Mesendoderm (in vitro differentiated cells): ENCODE measurements around the gene PCDH15.
A peak's percentile ranks its signal among the peaks of the same experiment; 100 is the strongest.

Experiments
- DNase-seq: peaks from one replicate; pipeline ENCODE4 v3.0.0; 2013
- H2AK5ac ChIP-seq: 2 replicates; pipeline ENCODE4 v1.6.1; 2013; ENCODE audit warnings: low read length, inconsistent platforms
- H2BK120ac ChIP-seq: 2 replicates; pipeline ENCODE4 v1.6.1; 2013; ENCODE audit warnings: low read depth, mild to moderate bottlenecking, low read length, moderate library complexity, mixed read lengths
- H2BK15ac ChIP-seq: replicated peaks from 2 replicates; pipeline ENCODE4 v1.6.1; 2013; ENCODE audit warnings: low read depth, mild to moderate bottlenecking, moderate library complexity
- H2BK5ac ChIP-seq: 2 replicates; pipeline ENCODE4 v1.6.1; 2013; ENCODE audit warnings: low read length, inconsistent platforms
- H3K18ac ChIP-seq: 2 replicates; pipeline ENCODE4 v1.6.1; 2013; ENCODE audit warnings: mild to moderate bottlenecking, low read length, mixed read lengths
- H3K23ac ChIP-seq: one replicate; pipeline ENCODE4 v1.6.1; 2013; ENCODE audit warnings: low read length
- H3K27ac ChIP-seq: 2 replicates; pipeline ENCODE4 v1.5.1; 2013; ENCODE audit warnings: low read depth, mild to moderate bottlenecking, inconsistent platforms, low read length, moderate library complexity
- H3K27me3 ChIP-seq: 2 replicates; pipeline ENCODE4 v1.6.1; 2013; ENCODE audit warnings: low read length, control low read depth, mild to moderate bottlenecking, inconsistent platforms; ENCODE audit not compliant: insufficient read depth, poor library complexity
- H3K36me3 ChIP-seq: 2 replicates; pipeline ENCODE4 v1.6.1; 2013; ENCODE audit warnings: low read length, inconsistent platforms; ENCODE audit not compliant: control insufficient read depth, insufficient read depth
- H3K4ac ChIP-seq: one replicate; pipeline ENCODE4 v1.6.1; 2013; ENCODE audit warnings: low read depth, mild to moderate bottlenecking, low read length, moderate library complexity
- H3K4me1 ChIP-seq: 2 replicates; pipeline ENCODE4 v1.6.1; 2013; ENCODE audit warnings: low read depth, low read length, inconsistent platforms; ENCODE audit not compliant: control insufficient read depth
- H3K4me2 ChIP-seq: 2 replicates; pipeline ENCODE4 v1.6.1; 2013; ENCODE audit warnings: low read length
- H3K4me3 ChIP-seq: 2 replicates; pipeline ENCODE4 v1.5.1; 2013; ENCODE audit warnings: mild to moderate bottlenecking, low read length
- H3K56ac ChIP-seq: one replicate; pipeline ENCODE4 v1.6.1; 2013; ENCODE audit warnings: low read length
- H3K79me1 ChIP-seq: 2 replicates; pipeline ENCODE4 v1.6.1; 2013; ENCODE audit warnings: low read length, inconsistent platforms
- H3K79me2 ChIP-seq: 2 replicates; pipeline ENCODE4 v1.6.1; 2013; ENCODE audit warnings: mild to moderate bottlenecking, low read length; ENCODE audit not compliant: control insufficient read depth, insufficient read depth
- H3K9ac ChIP-seq: 2 replicates; pipeline ENCODE4 v1.6.1; 2013; ENCODE audit warnings: low read length, inconsistent platforms
- H4K5ac ChIP-seq: one replicate; pipeline ENCODE4 v1.6.1; 2013; ENCODE audit warnings: low read length
- H4K8ac ChIP-seq: one replicate; pipeline ENCODE4 v1.6.1; 2013; ENCODE audit warnings: low read depth, mild to moderate bottlenecking, control low read depth, low read length, moderate library complexity
- WGBS: extraction: QIAGEN DNeasy Blood & Tissue Kit; methylation state at CpG from one replicate; pipeline ENCODE4 v1.1.7; 2013; ENCODE audit warnings: low lambda C conversion rate, missing lambda C conversion rate; ENCODE audit not compliant: insufficient coverage; ENCODE audit errors: extremely low coverage; 5-methylcytosine and 5-hydroxymethylcytosine counted together

The PCDH15 gene

DNA sequence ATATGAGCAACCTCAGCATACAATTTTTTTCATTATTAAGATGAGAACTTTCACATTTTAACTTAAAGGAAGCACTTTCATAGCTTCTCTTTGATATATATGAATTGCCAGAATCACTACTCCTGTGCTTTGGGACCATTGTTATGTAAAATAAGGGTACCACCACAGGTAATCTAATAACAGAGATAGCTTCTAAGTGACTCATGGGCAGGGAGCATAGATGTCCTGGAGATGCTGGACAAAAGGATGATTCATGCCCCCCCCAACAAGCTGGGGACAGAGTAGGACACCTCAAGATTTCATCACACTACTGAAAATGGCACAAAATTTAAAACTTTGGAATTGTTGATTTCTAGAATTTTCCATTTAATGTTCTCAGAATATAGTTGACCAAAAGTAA lies 641.1 kb downstream of the PCDH15 start:
- peak; percentile 63 for DNase-seq
- H2BK15ac ChIP-seq = no peak overlapping the region

DNA sequence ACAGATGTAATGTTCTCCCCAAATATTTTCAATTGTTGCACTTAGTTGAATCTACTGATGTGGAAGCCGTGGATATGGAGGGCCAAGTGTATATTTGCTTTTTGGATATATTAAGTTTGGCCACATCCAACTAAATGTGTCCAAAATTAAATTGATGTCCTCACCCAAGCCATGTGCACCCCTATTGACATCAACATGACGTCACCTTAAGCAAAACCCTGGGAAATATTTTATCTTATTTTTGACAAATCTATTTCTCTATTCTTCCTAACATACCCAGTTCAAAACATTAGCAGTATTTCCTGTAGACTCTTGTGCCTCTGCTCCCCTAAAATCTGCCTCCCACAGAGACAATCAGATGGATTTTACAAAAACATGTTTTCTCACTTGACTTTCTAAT lies 652.5 kb downstream of the PCDH15 start:
- no peak overlapping the region for H4K8ac ChIP-seq
- H3K79me1 ChIP-seq = no peaks in the 10 kb centered on the region
- H3K79me2 ChIP-seq = no peaks in the 10 kb centered on the region
- no peak overlapping the region for H3K27ac ChIP-seq
- whole genome bisulfite sequencing = no CpG with 5 or more reads among the region's 2 CpGs
- H3K27me3 ChIP-seq = no peaks in the 10 kb centered on the region
- H2BK5ac ChIP-seq = no peak overlapping the region
- no peak overlapping the region for H3K18ac ChIP-seq
- no peak overlapping the region for H2BK15ac ChIP-seq
- H3K4me2 ChIP-seq = no peak overlapping the region
- no peak overlapping the region for H3K9ac ChIP-seq
- no peak for DNase-seq
- no peak overlapping the region for H3K56ac ChIP-seq
- H3K4ac ChIP-seq = no peak overlapping the region
- H2BK120ac ChIP-seq = no peak overlapping the region
- no peak overlapping the region for H4K5ac ChIP-seq
- no peaks in the 10 kb centered on the region for H3K36me3 ChIP-seq
- no peak overlapping the region for H3K4me3 ChIP-seq
- H2AK5ac ChIP-seq = no peak overlapping the region
- H3K23ac ChIP-seq = no peak overlapping the region
- no peaks in the 10 kb centered on the region for H3K4me1 ChIP-seq

More for the DNA sequence above, 641.1 kb downstream of the PCDH15 start:
- Histone ChIP-seq H3K27me3 (no peaks in the 10 kb centered on the region), H3K79me2 (no peaks in the 10 kb centered on the region), H3K4me1 (no peaks in the 10 kb centered on the region), H3K23ac (no peak overlapping the region), H3K4me2 (no peak overlapping the region), H3K4me3 (no peak overlapping the region), H3K4ac (no peak overlapping the region), H3K79me1 (no peaks in the 10 kb centered on the region), H2BK5ac (no peak overlapping the region), H3K27ac (no peak overlapping the region), H3K36me3 (no peaks in the 10 kb centered on the region), H4K8ac (no peak overlapping the region), H4K5ac (no peak overlapping the region), H2BK120ac (no peak overlapping the region), H2AK5ac (no peak overlapping the region), H3K9ac (no peak overlapping the region), H3K56ac (no peak overlapping the region), H3K18ac (no peak overlapping the region)

DNA sequence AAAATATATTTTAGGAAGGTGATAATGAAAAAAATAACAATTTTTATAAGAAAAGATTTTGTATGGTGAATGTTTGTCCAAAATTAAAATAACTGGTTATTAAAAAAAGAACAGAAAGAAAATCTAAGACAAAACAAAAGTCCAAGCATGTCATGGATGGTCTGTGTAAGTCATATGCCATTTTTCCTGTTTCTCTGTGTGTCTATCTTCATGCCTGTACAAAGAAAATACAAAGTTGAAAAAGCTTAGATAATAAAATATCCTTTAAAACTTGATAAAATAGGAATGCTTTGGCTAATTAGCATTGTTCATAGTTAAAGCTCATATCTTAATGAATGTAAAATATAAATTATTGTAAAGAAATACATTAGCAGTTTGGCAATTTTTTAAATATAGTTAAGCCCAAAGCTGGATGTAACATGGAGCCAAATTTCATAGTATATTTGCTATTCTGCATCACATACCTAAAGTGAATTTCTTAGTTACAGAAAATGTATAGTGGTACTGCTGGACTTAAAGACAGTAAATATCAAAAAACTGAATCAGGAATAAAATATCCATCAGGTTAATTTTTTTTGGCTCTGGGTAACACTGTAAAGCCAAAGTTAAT lies 661.1 kb downstream of the PCDH15 start:
- Histone ChIP-seq H2AK5ac (no peak overlapping the region), H4K5ac (no peak overlapping the region), H3K4me1 (no peaks in the 10 kb centered on the region), H3K4ac (no peak overlapping the region), H2BK120ac (no peak overlapping the region), H4K8ac (no peak overlapping the region), H3K79me2 (no peaks in the 10 kb centered on the region), H3K79me1 (no peaks in the 10 kb centered on the region), H3K56ac (no peak overlapping the region), H3K4me3 (no peak overlapping the region), H2BK5ac (no peak overlapping the region), H3K18ac (no peak overlapping the region), H3K36me3 (no peaks in the 10 kb centered on the region), H3K9ac (no peak overlapping the region), H3K27ac (no peak overlapping the region), H3K23ac (no peak overlapping the region), H3K27me3 (no peaks in the 10 kb centered on the region), H3K4me2 (no peak overlapping the region), H2BK15ac (no peak overlapping the region)
- DNase-seq = peak; percentile 40

DNA sequence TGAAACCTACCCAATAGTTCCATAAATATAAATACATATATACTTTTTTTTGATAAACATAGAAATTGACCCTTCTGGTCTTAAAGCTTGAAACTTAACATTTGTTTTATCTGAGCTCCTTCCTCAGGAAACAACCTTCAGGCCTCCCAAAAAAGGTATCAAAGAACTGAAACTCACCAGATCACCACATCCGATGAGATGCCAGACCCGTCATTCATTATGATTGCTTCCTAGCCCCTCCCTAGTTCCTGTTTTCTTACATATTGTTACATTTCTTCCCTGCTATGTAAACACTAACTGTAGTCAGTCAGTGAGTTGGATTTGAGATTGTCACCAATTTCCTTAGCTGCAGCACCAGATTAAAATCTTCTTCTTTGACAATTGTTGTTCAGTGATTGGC lies 663.6 kb downstream of the PCDH15 start:
- Histone ChIP-seq H3K4me3 (no peak overlapping the region), H3K4me2 (no peak overlapping the region), H4K5ac (no peak overlapping the region), H2BK5ac (no peak overlapping the region), H3K4ac (no peak overlapping the region), H2BK15ac (no peak overlapping the region), H3K18ac (no peak overlapping the region), H3K79me2 (no peaks in the 10 kb centered on the region), H2BK120ac (no peak overlapping the region), H3K27ac (no peak overlapping the region), H3K36me3 (no peaks in the 10 kb centered on the region), H3K27me3 (no peaks in the 10 kb centered on the region), H3K23ac (no peak overlapping the region), H3K56ac (no peak overlapping the region), H2AK5ac (no peak overlapping the region), H3K79me1 (no peaks in the 10 kb centered on the region), H3K9ac (no peak overlapping the region), H3K4me1 (no peaks in the 10 kb centered on the region), H4K8ac (no peak overlapping the region)
- no peak for DNase-seq
- no CpG with 5 or more reads among the region's 2 CpGs for WGBS

DNA sequence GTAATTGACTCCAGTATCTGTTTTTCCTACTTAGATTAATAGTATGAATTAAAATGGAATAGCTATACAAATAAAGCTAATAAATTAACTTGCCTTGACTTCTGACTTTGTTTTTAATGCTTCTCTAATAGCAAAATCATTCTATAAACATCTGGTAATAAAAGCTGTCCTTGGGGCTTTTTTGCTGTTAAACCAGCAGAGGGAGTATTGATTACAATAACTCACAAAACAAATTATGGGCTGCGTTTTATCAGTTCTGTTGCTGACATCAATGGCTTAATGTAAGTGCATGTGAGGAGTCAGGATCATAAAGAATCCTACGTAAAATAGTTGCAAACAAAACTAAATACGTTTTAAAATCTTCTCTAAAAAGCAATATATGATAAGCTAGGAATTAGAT lies 667.8 kb downstream of the PCDH15 start:
- no peaks in the 10 kb centered on the region for H3K4me1 ChIP-seq
- no peak overlapping the region for H2BK15ac ChIP-seq
- H2AK5ac ChIP-seq = no peak overlapping the region
- no peak overlapping the region for H3K9ac ChIP-seq
- no peak overlapping the region for H3K23ac ChIP-seq
- H2BK120ac ChIP-seq = no peak overlapping the region
- H3K56ac ChIP-seq = no peak overlapping the region
- no peaks in the 10 kb centered on the region for H3K79me1 ChIP-seq
- no peak overlapping the region for H4K5ac ChIP-seq
- no peak overlapping the region for H3K4me3 ChIP-seq
- no CpG with 5 or more reads among the region's 3 CpGs for WGBS
- H3K4me2 ChIP-seq = no peak overlapping the region
- H4K8ac ChIP-seq = no peak overlapping the region
- no peaks in the 10 kb centered on the region for H3K36me3 ChIP-seq
- no peaks in the 10 kb centered on the region for H3K79me2 ChIP-seq
- peak; percentile 7 for DNase-seq
- H3K18ac ChIP-seq = no peak overlapping the region
- no peak overlapping the region for H3K27ac ChIP-seq
- H2BK5ac ChIP-seq = no peak overlapping the region
- H3K27me3 ChIP-seq = no peaks in the 10 kb centered on the region
- no peak overlapping the region for H3K4ac ChIP-seq

DNA sequence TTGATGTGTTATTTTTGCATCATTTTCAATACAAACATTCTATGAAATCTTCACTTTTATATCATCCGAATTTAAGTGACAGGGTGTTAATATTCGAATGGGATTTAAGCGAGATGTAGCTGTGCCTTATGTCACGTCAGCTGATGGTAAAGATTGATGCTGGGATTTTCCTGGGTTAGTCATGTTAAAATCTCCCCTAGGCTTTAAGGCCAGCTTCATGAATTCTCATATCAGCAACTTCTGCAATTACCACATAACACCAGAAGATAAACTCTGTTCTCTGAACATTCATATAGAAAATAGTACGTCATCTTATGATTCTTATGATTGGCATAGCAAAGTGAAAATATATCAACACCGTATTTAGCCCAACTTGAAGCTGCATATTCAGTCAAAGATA lies 669.2 kb downstream of the PCDH15 start:
- no peak overlapping the region for H3K4me2 ChIP-seq
- no peaks in the 10 kb centered on the region for H3K79me1 ChIP-seq
- H4K8ac ChIP-seq = no peak overlapping the region
- no peak overlapping the region for H3K18ac ChIP-seq
- H3K4me3 ChIP-seq = no peak overlapping the region
- H2BK15ac ChIP-seq = no peak overlapping the region
- H3K27me3 ChIP-seq = no peaks in the 10 kb centered on the region
- no peak overlapping the region for H2BK5ac ChIP-seq
- WGBS = no CpG with 5 or more reads among the region's 6 CpGs
- H3K4ac ChIP-seq = no peak overlapping the region
- no peak overlapping the region for H2BK120ac ChIP-seq
- H4K5ac ChIP-seq = no peak overlapping the region
- H2AK5ac ChIP-seq = no peak overlapping the region
- no peak overlapping the region for H3K56ac ChIP-seq
- no peak overlapping the region for H3K27ac ChIP-seq
- no peak overlapping the region for H3K9ac ChIP-seq
- no peaks in the 10 kb centered on the region for H3K79me2 ChIP-seq
- no peak overlapping the region for H3K23ac ChIP-seq
- DNase-seq = no peak
- no peaks in the 10 kb centered on the region for H3K4me1 ChIP-seq
- H3K36me3 ChIP-seq = no peaks in the 10 kb centered on the region
